Caki2 (cell line): ENCODE data around the gene ZNF335. TPM values are rescaled to one million over a fixed set of nuclear protein-coding genes. Genes with fewer than 3 reads are reported as not detected.
"Not testable (repeated sequence)": the region's sequence is repeated elsewhere in the genome, so short reads cannot be mapped to it uniquely, and the experiment has no call there.

Source experiments
- DNase-seq: peaks from one replicate; pipeline ENCODE4 v3.0.0-alpha.2; 2015; ENCODE audit warnings: low read depth
- in situ Hi-C: cut with HindIII; loops from 2 replicates; pipeline ENCODE4 v1.10.0; 2016; ENCODE audit warnings: low sequenced_read_pairs, low pct_unique_long_range_greater_than_20kb, mixed read lengths
- total RNA-seq: library from RNA; depleted of rRNA; stranded (reverse); fragments of >200 nt; shearing (Covaris generic); gene quantifications from 2 replicates; pipeline ENCODE4 v1.2.3, GENCODE V29; 2014; ENCODE audit warnings: low replicate concordance

Gene ZNF335
- total RNA-seq, 1 experiment from 2014 or later: 4.8 TPM

DNA sequence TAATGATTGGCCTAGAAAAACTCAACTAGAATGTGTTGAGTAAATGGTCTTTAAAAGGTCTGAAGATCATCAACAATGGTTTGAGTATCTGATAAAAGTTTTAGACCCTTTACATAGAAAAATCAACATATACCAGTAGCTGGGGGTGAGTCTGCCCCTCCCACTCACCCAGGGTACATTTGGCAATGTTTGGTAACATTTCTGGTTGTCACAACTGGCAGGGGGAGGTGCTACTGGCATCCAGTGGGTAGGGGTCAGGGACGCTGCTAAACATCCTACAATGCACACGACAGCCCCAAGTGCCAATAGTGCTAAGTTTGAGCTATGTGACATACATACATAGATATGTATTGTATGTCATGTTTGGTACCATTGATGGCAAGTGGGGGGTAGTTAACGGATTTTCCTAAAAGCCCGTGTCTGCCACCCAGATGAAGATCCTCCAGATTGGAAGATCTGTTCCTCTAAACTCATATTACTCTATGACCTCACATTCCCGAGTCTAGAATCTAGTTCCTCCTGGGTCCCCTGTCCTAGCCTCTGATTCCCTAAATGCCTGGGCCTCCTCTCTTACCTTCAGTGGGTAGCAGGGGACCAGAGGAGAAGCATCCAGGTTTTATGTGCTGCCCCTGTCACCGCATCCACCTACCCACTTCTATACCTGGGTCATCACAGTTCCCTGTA lies 34.2 kb upstream of the ZNF335 start:
- no peak for DNase-seq
- in situ Hi-C loops: no loop called here

DNA sequence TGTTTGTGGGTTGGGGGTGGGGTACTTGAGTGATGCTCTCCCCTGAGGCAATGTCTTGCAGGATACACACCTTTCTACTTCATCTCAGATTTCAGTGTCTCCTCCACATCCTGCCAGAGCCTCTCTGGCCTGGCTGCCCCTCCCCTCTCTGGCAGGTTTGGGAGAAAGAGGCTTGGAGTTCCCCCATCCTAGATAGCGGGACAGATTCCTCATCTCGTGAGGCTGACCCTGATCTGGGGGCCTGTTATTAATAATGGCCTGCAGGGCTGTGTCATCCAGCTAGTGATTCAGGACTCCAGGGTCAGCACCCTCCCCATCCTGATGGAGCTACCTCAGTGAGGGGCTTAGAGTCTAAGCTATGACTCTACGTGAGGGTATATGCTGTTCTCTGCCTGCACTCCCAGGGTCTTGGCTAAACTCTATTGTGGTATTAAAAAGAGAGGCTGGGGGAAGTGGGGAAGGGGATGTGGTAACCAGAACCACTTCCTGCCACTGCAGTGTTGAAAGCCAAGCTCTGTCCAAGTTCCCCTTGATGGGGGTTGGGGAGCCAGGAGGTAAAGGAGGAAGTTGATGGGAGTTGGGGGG lies 33.0 kb upstream of the ZNF335 start:
- in situ Hi-C loops: no loop called here
- DNase-seq: no peak

DNA sequence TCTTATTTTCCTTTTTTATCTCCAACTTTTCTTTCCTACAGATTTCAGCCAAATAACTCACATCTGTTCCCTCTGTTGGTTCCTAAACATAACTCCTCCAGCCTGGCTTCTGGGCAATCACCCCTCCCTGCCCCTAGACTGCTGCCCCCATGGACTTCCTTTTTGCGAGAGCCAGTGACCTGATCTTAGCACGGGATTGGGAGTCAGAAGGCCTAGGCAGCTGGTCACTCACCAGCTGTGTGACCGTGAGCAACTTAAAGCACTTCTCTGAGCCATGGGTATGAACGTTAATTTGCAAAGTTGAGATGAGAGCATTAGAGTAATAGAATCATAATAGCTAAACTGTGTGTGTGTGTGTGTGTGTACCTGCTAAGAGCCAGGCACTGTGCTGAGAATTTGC lies 32.2 kb upstream of the ZNF335 start:
- in situ Hi-C loops: no loop called here
- no peak for DNase-seq

GRCh38 chr20:46002008-46002407 lies 30.0 kb upstream of the ZNF335 start:
- DNase-seq: no peak
- in situ Hi-C loops: no loop called here

DNA sequence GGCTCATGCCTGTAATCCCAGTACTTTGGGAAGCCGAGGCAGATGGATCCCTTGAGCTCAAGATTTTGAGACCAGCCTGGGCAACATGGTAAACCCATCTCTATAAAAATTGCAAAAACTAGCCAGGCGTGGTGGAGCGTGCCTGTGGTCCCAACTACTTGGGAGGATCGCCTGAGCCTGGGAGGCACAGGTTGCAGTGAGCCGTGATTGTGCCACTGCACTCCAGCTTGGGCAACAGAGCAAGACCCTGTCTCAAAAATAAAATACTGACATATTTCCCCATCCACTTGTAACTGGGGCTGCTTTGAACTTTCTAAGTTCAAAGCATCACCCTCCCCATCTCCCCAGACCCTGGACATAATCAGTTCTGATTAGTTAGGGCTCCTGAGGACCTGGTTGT lies 29.5 kb upstream of the ZNF335 start:
- DNase-seq: no peak
- in situ Hi-C loops: no loop called here

DNA sequence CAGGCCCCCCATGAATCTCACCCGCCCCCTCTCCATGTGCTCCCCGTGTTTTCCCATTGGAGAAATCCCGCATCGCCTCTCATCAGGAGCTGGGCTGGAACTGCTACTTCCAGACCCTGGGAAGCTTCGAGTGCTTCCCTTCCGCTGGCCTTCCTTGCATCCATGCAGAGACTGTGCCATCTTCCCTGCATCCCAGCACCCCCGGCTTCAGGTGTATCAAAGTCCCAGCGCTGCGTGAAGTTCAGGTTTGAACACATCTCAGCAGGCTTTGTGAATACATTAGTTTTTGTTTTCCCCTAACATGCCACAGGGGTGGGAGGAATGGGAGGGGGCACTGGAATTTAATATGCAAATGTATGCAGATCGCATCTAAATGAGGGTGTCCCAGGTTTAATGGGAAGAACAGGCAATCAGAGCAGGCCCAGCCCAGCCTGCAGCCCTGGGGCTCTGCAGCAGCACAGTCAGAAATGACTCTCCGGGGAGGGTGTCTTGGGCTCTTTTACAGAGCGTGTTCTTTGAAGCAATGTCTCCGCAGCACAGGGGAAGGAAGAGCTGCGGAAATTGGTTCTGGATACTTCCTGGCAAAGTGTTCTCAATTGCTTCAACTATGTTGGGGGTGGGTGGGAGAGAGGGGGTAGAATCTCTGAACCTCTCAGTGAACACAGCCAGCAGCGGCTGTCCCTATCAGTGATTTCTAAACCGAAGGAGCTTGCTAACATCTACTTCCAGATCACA lies 28.4 kb upstream of the ZNF335 start:
- DNase-seq: no peak

GRCh38 chr20:45999557-46000261 lies 27.7 kb upstream of the ZNF335 start:
- in situ Hi-C loops: no loop called here
- no peak for DNase-seq

More for the DNA sequence above, 28.4 kb upstream of the ZNF335 start:
- in situ Hi-C loops: no loop called here

- in situ Hi-C loops: no loop called here
- no peak for DNase-seq
These were observed 26.8 kb upstream of the ZNF335 start for GRCh38 chr20:45998761-45999160.

DNA sequence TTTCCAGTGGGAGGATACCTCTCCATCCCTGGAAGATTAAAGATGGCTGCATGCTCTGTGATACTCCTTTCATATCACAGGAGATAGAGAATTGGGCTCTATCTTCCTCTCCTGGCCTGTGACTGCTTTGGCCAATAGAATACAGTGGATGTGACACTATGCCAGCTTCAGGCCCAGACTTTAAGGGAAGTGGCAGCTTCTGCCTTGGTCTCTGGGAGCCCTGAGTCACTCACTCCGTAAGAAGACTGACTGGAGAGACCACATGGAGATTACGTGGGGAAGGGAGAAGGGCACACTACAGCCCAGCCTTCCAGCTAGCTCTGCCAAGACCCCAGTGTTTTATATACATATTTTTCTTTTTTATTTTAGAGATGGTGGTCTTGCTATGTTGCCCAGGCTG lies 26.3 kb upstream of the ZNF335 start:
- in situ Hi-C loops: no loop called here
- DNase-seq: no peak

DNA sequence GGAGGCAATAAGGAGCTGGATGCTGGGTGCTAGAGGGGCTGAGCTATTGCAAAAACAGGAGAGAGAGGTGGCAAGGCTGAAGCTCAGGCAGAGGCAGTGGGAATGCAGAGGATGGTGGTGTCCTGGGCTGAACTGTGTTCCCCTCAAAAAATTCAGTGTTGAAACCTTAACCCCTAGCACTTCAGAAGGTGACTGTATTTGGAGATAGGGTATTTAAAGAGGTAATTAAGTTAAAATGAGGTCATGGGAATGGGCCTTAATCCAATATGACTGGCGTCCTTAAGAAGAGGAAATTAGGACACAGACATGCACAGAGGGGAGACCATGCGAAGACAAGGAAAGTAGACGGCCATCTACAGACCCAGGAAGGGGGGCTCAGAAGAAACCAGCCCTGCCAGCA lies 25.2 kb upstream of the ZNF335 start:
- in situ Hi-C loops: no loop called here
- DNase-seq: no peak

DNA sequence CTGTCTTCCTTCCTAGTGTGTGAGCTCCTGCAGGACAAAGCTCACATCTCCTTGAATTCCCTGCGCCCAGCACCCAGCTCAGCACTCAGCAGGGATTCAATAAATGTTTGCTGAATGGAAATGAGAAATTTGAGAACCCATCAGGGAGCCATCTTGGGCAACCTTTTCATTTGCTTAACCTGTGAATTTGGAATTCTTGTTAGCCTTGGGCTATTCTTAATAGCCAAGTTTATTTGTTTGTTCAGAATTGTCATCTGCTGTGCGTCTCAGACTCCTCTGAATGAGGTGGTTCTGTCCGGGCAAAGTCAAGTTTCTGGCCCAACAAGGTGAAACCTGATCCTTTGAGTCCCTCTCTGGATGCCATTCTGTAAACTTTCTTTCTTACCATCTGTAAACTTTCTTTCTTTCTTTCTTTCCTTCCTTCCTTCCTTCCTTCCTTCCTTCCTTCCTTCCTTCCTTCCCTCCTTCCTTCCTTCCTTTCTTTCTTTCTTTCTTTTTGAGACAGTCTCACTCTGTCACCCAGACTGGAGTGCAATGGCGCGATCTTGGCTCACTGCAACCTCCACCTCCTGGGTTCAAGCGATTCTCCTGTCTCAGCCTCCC lies 23.6 kb upstream of the ZNF335 start:
- DNase-seq, in situ Hi-C loops: not testable (repeated sequence)

DNA sequence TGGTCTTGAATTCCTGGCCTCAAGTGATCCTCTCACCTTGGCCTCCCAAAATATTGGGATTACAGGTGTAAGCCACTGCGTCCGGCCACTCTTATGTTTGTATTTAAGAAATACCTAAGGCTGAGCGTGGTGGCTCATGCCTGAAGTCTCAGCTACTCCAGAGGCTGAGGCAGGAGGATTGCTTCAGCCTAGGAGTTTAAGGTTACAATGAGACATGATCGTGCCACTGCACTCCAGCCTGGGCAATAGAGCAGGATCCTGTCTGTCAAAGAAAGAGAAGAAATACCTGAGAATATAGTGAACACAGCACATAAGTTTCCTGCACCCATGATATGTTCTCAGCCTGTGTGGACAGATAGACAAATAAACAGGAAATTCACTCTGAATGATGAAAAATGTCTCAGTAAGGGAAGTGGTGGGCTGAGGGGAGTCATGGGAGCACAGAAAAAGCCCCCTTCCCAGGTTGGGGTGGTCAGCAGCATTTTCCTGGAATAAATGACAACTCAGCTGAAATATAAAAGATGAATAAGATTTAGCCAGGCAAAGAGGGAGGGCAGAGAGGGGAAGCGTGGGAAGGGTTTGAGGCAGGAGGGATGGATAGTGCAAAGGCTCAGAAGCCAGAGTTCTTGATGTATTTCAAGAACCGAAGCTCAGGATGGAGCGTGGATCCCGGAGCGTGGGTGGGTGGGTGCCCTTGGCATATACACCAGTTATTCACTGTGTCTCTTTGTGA lies 22.9 kb upstream of the ZNF335 start:
- in situ Hi-C loops: no loop called here
- no peak for DNase-seq

DNA sequence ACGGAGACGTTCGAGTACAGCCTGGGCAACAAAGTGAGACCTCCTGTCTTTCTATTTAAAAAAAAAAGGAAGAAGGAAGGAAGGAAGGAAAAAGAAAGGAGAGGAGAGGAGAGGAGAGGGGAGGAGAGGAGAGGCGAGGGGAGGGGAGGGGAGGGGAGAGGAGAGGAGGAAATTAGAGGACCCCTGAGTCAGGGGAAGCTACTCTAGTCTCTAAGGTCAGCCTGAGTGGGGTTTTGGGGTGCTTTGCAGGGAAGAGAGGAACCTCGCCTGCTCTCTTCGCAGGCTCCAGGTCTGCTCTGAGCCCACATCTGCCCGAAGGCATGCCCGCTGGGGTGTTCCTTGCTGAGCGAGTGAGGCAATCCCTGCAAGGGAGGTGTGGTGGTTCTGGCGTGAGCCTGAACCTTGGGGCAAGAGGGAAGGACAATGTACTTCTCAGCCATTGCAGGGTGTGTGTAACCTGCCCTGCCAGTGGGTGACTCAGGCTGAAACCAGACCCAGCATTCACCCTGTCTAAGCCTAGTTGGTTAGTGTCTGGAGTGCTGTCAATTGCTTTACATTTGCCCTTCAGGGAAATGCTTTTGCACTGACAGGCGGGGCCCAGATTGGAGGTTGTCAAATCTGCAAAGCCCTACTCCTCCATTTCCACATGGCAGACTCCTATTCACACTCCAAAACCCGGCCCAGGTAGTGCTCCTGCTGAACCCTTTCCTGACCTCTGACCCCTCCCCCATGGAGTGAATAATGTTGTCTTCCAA lies 21.4 kb upstream of the ZNF335 start:
- DNase-seq: peak; percentile 81
- in situ Hi-C loops: no loop called here

DNA sequence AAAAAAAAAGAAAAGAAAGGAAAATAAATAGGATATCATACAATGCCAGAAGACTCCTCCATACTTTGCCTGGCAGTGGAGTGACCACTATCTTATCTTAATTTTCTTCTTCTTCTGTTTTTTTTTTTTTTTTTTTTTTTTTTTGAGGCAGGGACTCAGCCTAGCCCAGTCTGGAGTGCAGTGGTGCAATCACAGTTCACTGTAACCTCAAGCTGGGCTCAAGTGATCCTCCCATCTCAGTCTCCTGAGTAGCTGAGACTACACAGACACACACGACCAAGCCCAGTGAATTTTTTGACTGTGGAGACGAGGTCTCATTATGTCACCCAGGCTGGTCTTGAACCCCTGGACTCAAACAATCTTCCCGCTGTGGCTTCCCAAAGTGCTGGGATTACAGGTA lies 19.6 kb upstream of the ZNF335 start:
- in situ Hi-C loops: no loop called here
- no peak for DNase-seq

GRCh38 chr20:45988830-45989229 lies 16.8 kb upstream of the ZNF335 start:
- in situ Hi-C loops, DNase-seq: not testable (repeated sequence)

DNA sequence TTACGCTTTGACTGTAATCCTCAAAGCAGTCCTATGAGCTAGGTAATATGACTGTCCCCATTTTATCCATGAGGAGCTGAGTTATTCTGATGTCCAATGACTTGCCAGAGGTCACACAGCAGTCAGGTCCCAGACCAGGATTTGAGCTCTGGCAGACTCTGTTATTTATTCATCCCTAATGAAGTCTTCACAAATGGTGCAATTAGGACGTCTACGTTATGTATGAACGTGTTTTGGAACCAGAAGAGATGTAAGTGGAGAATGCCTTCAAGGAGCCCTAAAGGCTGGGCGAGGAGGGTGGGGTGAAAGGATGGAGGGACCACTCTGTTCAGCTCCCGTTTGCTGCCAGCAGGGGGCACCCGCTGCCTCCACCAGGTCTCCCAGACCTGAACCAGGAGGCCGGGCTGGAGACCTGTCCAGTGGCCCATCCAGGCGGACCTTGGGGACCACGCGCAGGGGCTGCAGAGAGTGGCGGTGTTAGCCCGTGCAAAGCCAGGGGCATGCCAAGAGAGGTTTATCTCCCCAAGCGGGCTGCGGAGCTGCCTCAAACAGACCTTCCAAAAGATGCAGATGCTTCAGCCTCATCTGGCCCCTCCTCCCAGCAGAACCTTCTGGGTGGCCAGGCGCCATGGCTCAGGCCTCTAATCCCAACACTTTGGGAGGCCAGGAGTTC lies 15.2 kb upstream of the ZNF335 start:
- DNase-seq: peak; percentile 63
- in situ Hi-C loops: no loop called here

DNA sequence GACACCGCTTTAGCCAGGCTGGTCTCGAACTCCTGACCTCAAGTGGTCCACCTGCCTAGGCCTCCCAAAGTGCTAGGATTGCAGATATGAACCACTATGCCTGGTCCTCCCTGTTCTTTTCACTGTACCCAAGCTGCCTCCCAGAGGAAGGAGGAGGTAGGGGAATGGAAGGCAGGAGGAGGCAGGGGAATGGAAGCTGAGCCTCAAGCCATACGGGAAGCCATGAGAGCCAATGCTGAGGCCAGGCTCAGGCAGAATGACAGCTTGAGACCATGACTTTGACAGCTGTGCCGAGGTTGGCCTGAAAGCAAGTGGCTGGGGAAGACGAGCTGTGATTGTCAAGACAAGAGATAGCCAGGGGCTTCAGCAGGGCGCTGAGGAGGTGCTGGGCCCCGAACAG lies 13.6 kb upstream of the ZNF335 start:
- DNase-seq: no peak
- in situ Hi-C loops: no loop called here
